ENCODE results near the gene TAGLN2.

GRCh38 chr1:159974350-159974965, 49.2 kb upstream of the TAGLN2 start:
- no peak for TF ChIP-seq POLR2AphosphoS5 (IDR thresholded peaks at IDR 0.05)
- TF ChIP-seq CTCF (IDR thresholded peaks at IDR 0.05), result no peak
- TF ChIP-seq POLR2A (IDR thresholded peaks at IDR 0.05), result no peak

Data from prostate gland (tissue), 2 donors.